Transverse colon (tissue), 3 donors: ENCODE measurements around the gene GPR176.

Source experiments
- CTCF ChIP-seq, 5 experiments: fragments of 200-600 bp in 3 of 5; fragments of 450-650 bp in 2 of 5; sonication (generic) in 3 of 5; IDR thresholded peaks; 1 replicate in 2 of 5; 2 replicates in 3 of 5; pipeline ENCODE4 v1.5.1; 2016 to 2017; ENCODE audit warnings: antibody characterized with exemption in 5 of 5, inconsistent platforms in 3 of 5, mild to moderate bottlenecking in 2 of 5, moderate library complexity in 1 of 5
- POLR2A ChIP-seq: fragments of 450-650 bp; IDR thresholded peaks from one replicate; pipeline ENCODE4 v1.6.1; 2016; ENCODE audit warnings: antibody characterized with exemption, mild to moderate bottlenecking, moderate library complexity

GRCh38 chr15:39817892-39818291 is 102.2 kb downstream of the GPR176 start:
- no peak for TF ChIP-seq POLR2A
- no peak for TF ChIP-seq CTCF (IDR thresholded peaks at IDR 0.05)
